Measurements from ENCODE around the gene SLC22A23.

- TF ChIP-seq CTCF (IDR thresholded peaks at IDR 0.05) (no peak), EZH2 (IDR thresholded peaks at IDR 0.05; ENCODE audit: borderline replicate concordance, insufficient read depth, low read depth, low read length, poor library complexity, severe bottlenecking) (no peak)
These were observed 172.4 kb downstream of the SLC22A23 start for GRCh38 chr6:3284436-3284876.
